HG03039 (cell line): Measurements from ENCODE around the gene CCDC57.

Experiments
- ATAC-seq: cut with Tn5 transposase; IDR thresholded peaks from one replicate; pipeline ENCODE4 v1.9.1; 2021; ENCODE audit warnings: mild to moderate bottlenecking, moderate library complexity; ENCODE audit not compliant: unreplicated experiment

CCDC57 gene

GRCh38 chr17:82055023-82055964 is 157.3 kb downstream of the CCDC57 start:
- ATAC-seq, result no peak

- no peak for ATAC-seq
Observed at GRCh38 chr17:82054351-82055022, 158.2 kb downstream of the CCDC57 start.

GRCh38 chr17:82053556-82054263 is 158.9 kb downstream of the CCDC57 start:
- ATAC-seq, result no peak

GRCh38 chr17:82053130-82053529 is 159.5 kb downstream of the CCDC57 start:
- ATAC-seq, result no peak

GRCh38 chr17:82052638-82053059 is 160.0 kb downstream of the CCDC57 start:
- no peak for ATAC-seq

GRCh38 chr17:82051776-82052637 is 160.6 kb downstream of the CCDC57 start, which contains the start of the genes GPS1 and RFNG:
Gene GPS1 (plus strand): TSS chr17:82051898. CDS start chr17:82051932, 34 bp downstream.
Gene RFNG (minus strand): TSS chr17:82051811. CDS start chr17:82051766, 45 bp downstream.
- no peak for ATAC-seq
